HG03354 (cell line): Measurements from ENCODE around the gene CFAP300.
A peak's percentile ranks its signal among the peaks of the same experiment; 100 is the strongest.

Source experiments
- ATAC-seq: cut with Tn5 transposase; IDR thresholded peaks from one replicate; pipeline ENCODE4 v1.9.1; 2021; ENCODE audit warnings: mild to moderate bottlenecking; ENCODE audit not compliant: unreplicated experiment, poor library complexity, severe bottlenecking

The CFAP300 gene

GRCh38 chr11:102071497-102072472 lies 24.5 kb downstream of the CFAP300 start:
- no peak for ATAC-seq

GRCh38 chr11:102073253-102073652 lies 26.0 kb downstream of the CFAP300 start:
- no peak for ATAC-seq

- ATAC-seq, result no peak
Measured at GRCh38 chr11:102079625-102080024, 32.4 kb downstream of the CFAP300 start.

- ATAC-seq, result no peak
Measured at GRCh38 chr11:102081313-102081712, 34.1 kb downstream of the CFAP300 start.

- no peak for ATAC-seq
Measured at GRCh38 chr11:102085864-102086551, 38.8 kb downstream of the CFAP300 start.

- ATAC-seq, result no peak
Measured at GRCh38 chr11:102097186-102097585, 49.9 kb downstream of the CFAP300 start.

- ATAC-seq, result no peak
Measured at GRCh38 chr11:102099755-102100154, 52.5 kb downstream of the CFAP300 start.

- no peak for ATAC-seq
Measured at GRCh38 chr11:102108734-102109440, 61.6 kb downstream of the CFAP300 start.

- ATAC-seq, result peak; percentile 90
Measured at GRCh38 chr11:102109896-102110760, 62.9 kb downstream of the CFAP300 start, which contains the start of gene YAP1. Gene YAP1, plus strand, starts transcription at chr11:102110447. Its CDS starts 402 bp downstream, at chr11:102110849.

GRCh38 chr11:102110761-102111010 lies 63.4 kb downstream of the CFAP300 start:
- peak; percentile 42 for ATAC-seq

GRCh38 chr11:102111011-102111786 lies 64.0 kb downstream of the CFAP300 start:
- ATAC-seq, result no peak

- no peak for ATAC-seq
Measured at GRCh38 chr11:102111787-102112508, 64.7 kb downstream of the CFAP300 start.

GRCh38 chr11:102112509-102112821 lies 65.2 kb downstream of the CFAP300 start:
- no peak for ATAC-seq

GRCh38 chr11:102114032-102114431 lies 66.8 kb downstream of the CFAP300 start:
- no peak for ATAC-seq

GRCh38 chr11:102115557-102115956 lies 68.3 kb downstream of the CFAP300 start:
- ATAC-seq, result no peak

- ATAC-seq, result no peak
Measured at GRCh38 chr11:102116453-102117205, 69.4 kb downstream of the CFAP300 start.

- no peak for ATAC-seq
Measured at GRCh38 chr11:102117472-102118113, 70.4 kb downstream of the CFAP300 start.
